Measurements from ENCODE around the gene IKZF2. TPM values are rescaled to one million over a fixed set of nuclear protein-coding genes. Genes with fewer than 3 reads are reported as not detected.

IKZF2 gene
- total and polyA plus RNA-seq, 10 of the 15 experiments (the other 5 are each of a cell fraction or from before 2014, with no cell fraction given): 15.2 to 266 (median 87.2) TPM

DNA sequence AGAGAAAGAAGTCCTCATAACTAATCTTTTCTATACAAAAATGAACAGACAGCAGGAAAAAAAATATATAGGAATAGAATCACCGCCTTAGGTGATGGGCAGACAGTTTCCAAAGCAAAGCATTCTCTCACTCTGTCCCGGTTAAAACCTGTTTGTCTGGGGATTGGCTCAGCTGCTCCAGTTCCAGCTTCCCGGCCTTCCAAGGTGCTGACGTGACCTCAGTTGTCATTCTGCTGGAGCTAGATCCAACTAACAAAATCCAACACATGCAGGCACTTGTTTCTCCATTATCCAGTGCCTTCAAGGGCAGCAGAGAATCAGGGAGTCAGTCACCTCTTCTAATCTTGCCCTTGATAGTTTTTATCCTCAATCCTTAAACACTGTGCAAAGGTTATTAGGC, 52.8 kb downstream of the IKZF2 start:
- in situ Hi-C loops (cut with MboI) (no loop called here), intact Hi-C loops (cut with micrococcal nuclease; ENCODE audit: unreplicated experiment) (no loop called here)
- no TSS peak for BruUV-seq (replicated peaks)
- no peaks in the 10 kb centered on the region for H3K4me1 ChIP-seq (ENCODE audit: control insufficient read depth, insufficient read depth, low read length)
- H3K27ac ChIP-seq (ENCODE audit: control insufficient read depth, insufficient read depth): no peak overlapping the region
- 73% methylated on average over 4 of the region's 4 CpGs for WGBS (ENCODE audit: insufficient coverage, insufficient replicate concordance, low lambda C conversion rate, missing lambda C conversion rate)
- no peak overlapping the region for H3K9ac ChIP-seq (ENCODE audit: control insufficient read depth, insufficient read depth, low read length)
- H3K27me3 ChIP-seq (replicated peaks in 1 of 2; ENCODE audit: control insufficient read depth in 2 of 2, insufficient read depth in 2 of 2, low read length in 1 of 2): no peaks in the 10 kb centered on the region
- no peak for FAIRE-seq
- no peaks in the 10 kb centered on the region for H3K9me3 ChIP-seq (replicated peaks; ENCODE audit: control insufficient read depth, insufficient read depth, low read length)
- H3K4me3 ChIP-seq: no peak overlapping the region
- H3K79me2 ChIP-seq (ENCODE audit: control insufficient read depth, insufficient read depth, low read length): peaks cover 79% of the 10 kb centered on the region
- ChIA-PET POLR2A (interaction anchor here (1.2 to 1.4 kb wide), 2 partner anchors 15 to 25 kb away, joined by 3 to 5 read pairs; no protein-coding TSS in a partner anchor), RAD21 (ENCODE audit: unreplicated experiment) (interaction anchor here (0.7 to 2.0 kb wide), 3 partner anchors 15 to 56 kb away, joined by 3 to 5 read pairs (median 3); no protein-coding TSS in a partner anchor), SMC1A (ENCODE audit: uncharacterized antibody, unreplicated experiment) (interaction anchor here (0.6 to 1.7 kb wide), 8 partner anchors 12 to 129 kb away, joined by 3 to 6 read pairs (median 3); no protein-coding TSS in a partner anchor), CTCF (interaction anchor here (1.0 to 1.3 kb wide), 6 partner anchors 12 to 321 kb away, joined by 3 to 7 read pairs (median 4); no protein-coding TSS in a partner anchor)
- H3K4me2 ChIP-seq (ENCODE audit: control insufficient read depth, insufficient read depth): no peak overlapping the region
- H3K36me3 ChIP-seq (ENCODE audit: control insufficient read depth in 2 of 2, insufficient read depth in 2 of 2, low read length in 1 of 2): peaks cover 4 to 12% of the 10 kb centered on the region in 2 experiments
- no peak overlapping the region for H2AFZ ChIP-seq (ENCODE audit: control insufficient read depth, low read depth, low read length)
- H4K20me1 ChIP-seq (ENCODE audit: control insufficient read depth, insufficient read depth): no peaks in the 10 kb centered on the region
- no peak for ATAC-seq
- TF ChIP-seq POLR2AphosphoS5 (IDR thresholded peaks at IDR 0.05; ENCODE audit: low read length): no peak
- TF ChIP-seq NFIC (IDR thresholded peaks at IDR 0.05; ENCODE audit: low read depth, low read length): no peak
- TF ChIP-seq, protein P1, sequence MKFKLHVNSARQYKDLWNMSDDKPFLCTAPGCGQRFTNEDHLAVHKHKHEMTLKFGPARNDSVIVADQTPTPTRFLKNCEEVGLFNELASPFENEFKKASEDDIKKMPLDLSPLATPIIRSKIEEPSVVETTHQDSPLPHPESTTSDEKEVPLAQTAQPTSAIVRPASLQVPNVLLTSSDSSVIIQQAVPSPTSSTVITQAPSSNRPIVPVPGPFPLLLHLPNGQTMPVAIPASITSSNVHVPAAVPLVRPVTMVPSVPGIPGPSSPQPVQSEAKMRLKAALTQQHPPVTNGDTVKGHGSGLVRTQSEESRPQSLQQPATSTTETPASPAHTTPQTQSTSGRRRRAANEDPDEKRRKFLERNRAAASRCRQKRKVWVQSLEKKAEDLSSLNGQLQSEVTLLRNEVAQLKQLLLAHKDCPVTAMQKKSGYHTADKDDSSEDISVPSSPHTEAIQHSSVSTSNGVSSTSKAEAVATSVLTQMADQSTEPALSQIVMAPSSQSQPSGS (IDR thresholded peaks at IDR 0.05; ENCODE audit: low read length): no peak
- no peak for TF ChIP-seq IKZF2 (IDR thresholded peaks at IDR 0.05)
- TF ChIP-seq ZNF274 (IDR thresholded peaks at IDR 0.05; ENCODE audit: insufficient read depth, insufficient read length): no peak
- TF ChIP-seq TCF3 (IDR thresholded peaks at IDR 0.05; ENCODE audit: borderline replicate concordance, insufficient read depth, low read depth, low read length): no peak
- no peak for TF ChIP-seq ZNF384 (IDR thresholded peaks at IDR 0.05; ENCODE audit: borderline replicate concordance, low read depth, low read length)
- TF ChIP-seq HDGF (IDR thresholded peaks at IDR 0.05): no peak
- TF ChIP-seq, protein P2, sequence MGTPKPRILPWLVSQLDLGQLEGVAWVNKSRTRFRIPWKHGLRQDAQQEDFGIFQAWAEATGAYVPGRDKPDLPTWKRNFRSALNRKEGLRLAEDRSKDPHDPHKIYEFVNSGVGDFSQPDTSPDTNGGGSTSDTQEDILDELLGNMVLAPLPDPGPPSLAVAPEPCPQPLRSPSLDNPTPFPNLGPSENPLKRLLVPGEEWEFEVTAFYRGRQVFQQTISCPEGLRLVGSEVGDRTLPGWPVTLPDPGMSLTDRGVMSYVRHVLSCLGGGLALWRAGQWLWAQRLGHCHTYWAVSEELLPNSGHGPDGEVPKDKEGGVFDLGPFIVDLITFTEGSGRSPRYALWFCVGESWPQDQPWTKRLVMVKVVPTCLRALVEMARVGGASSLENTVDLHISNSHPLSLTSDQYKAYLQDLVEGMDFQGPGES (IDR thresholded peaks at IDR 0.05): no peak
- no peak for TF ChIP-seq BHLHE40 (IDR thresholded peaks at IDR 0.05; ENCODE audit: borderline replicate concordance in 1 of 2, low read depth in 2 of 2, low read length in 1 of 2)
- DNase-seq (ENCODE audit: low read depth, low spot score): no peak

All from GM12878 (cell line).